Measurements from ENCODE around the gene QSER1.
"Not testable (repeated sequence)": the region's sequence is repeated elsewhere in the genome, so short reads cannot be mapped to it uniquely, and the experiment has no call there.

QSER1 gene

DNA sequence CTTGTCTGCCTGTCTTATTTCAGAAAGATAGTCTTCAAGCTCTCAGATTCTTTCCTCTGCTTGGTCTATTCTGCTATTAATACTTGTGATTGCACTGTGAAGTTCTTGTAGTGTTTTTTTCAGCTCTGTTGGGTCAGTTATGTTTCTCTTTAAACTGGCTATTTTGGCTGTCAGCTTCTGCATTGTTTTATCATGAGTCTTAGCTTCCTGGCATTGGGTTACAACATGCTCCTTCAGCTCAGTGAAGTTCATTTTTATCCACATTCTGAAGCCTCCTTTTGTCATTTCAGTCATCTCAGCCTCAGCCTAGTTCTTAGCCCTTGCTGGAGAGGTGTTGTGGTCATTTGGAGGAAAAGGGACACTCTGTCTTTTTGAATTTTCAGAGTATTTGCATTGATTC lies 107.6 kb downstream of the QSER1 start:
- DNase-seq (ENCODE audit: low read depth in 2 of 2): no peak

DNA sequence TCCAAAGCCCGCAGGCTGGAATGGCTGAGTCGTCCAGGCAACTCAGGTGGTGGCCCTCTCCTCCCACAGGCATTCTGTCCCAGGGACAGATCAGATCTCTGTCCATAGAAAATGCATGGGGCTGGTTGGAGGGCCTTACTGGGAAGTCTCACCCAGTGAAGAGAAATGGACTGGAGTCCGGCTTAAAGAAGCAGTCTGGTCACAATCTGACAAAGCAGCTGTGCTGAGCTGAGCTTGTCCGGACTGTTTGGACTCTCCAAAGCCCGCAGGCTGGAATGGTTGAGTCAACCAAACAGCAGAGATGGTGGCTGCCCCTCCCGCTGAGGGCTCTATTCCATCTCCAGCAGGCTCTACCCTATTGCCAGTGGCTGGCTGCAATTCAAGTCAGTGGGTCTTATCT lies 108.7 kb downstream of the QSER1 start:
- no peak for DNase-seq (ENCODE audit: low read depth in 2 of 2)

DNA sequence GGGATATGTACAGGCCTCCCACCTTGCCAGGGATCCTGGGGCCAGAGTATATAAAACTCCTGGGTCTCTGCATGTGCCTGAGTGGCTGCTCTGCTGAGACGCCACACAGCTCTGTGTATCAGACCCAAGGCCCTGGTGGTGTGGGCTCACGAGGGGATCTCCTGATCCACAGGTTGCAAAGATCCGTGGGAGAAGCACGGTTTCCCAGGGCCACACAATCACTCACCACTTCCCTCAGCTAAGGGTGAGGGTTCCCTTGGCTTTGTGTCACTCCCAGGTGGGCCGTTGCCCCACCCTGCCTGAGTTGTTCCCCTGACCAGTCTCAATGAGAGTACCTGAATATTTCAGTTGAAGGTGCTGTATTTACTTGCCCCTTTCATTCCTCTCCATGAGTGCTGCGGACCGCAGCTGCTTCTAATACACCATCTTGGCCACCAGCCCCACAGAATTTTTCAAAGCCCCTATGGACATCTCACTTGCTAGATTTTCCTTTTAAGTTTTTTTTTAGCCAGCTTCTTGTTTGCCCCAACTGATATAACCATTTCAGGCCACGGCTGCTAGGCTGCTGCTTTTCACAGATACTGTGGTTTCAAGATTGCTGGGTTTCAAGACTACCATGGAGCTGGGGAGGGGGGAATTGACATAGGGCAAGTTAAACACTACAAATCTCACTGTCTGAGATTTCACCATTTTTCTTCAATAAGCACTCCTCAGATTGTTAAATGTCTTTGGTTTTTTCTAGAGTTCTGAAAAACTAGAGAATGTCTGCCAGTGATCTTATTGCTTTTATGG lies 109.3 kb downstream of the QSER1 start:
- no peak for DNase-seq (ENCODE audit: low read depth in 2 of 2)

DNA sequence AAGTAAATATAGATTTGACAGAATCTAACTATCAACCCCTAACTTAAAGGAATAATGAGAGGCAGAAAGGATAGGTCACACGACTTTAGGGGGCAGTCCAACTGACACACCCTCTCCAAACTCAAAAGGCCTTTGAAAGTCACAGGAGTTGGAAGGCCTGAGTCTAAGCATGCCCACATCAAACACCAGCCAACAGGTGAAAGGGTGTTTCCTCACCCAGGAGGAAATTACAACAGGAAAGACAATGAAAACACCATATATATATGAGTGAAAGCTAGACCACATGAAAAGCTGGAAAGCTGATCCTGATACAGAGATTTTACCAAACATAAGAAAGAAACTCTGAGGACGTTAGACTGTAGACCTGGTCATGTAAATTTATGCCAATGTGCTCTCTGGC lies 112.6 kb downstream of the QSER1 start:
- no peak for DNase-seq (ENCODE audit: low read depth in 2 of 2)

DNA sequence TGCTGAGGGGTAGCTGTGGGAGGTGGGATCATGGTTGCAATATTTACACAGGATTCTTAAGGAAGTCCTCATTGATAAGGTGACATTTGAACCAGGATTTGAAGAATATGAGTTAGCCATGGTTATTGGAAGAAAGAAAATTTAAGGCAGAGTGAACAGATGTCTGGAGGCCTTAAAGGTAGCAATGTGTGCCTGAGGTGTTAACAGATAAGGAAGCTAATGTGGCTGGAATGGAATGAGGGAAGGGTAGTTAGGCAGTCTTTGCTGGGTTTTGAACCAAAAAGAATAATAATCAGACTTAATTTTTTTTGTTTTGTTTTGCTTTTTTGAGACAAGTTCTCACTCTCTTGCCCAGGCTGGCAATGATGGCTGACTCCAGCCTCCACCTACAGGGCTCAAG lies 113.4 kb downstream of the QSER1 start:
- DNase-seq (ENCODE audit: low read depth in 2 of 2): no peak

DNA sequence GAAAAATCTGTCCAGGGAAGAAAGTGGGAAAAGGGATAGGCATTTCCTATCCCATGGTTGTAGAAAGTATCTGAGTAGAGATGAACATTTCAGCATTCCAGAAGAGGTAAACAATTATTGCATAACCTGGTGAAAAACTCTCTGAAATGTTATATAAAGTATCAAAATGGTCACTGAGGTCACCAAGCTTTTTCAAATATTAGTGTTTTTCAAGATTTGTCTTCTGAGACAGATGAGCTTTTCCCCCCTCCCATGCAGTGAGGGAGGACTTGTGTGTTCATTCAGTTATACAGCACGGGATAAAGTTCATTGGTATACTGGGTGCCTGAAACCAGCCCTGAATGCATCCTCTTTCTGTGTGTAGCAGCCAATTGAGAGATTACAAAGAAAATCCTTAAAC lies 121.1 kb downstream of the QSER1 start:
- no peak for DNase-seq (ENCODE audit: low read depth in 2 of 2)

DNA sequence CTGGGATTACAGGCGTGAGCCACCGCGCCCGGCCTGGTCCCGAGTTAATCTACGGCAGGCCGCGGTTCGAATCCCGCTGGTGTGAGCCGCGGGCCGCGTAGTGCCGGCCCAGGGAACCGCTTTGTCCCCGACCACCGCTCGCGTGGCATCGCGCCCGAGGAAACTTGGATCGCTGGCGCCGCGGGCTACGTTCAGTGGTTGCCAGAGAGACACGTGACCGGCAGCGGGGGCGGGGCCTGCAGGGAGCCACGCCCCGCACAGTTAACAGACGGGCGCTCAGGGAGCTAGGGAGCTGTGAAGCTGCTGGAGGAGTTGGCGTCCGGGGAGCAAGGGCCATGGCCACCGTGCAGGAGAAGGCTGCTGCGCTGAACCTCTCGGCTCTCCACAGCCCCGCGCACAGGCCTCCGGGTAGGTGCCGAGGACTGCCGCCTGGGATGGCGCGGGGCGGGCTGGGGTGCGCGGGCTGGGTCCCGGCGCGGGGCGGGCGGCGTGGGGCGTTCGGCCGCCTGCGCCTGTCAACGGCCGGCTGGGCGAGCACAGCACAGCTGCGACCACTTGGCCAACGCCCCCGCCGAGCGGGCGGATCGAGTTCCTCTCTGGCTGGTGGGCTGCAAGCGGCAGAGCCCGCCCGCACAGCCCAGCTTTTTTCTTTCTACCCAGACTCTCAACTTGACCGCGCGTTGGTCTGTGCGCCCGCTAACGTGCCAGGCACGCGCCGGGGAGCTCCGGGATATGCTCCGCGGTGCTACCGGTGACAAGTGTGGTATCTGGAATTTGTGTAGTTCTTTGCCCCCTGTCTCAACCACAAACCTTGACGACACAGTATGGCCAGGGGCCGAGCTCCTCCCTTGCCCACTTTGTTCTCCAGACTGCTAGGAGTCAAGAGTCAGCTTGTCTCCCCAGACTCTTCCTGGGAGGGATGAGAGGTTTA lies 123.3 kb downstream of the QSER1 start, which contains the start of gene DEPDC7:
DEPDC7 (plus strand) TSS at position 258 of the 931 bp plus-strand sequence; CDS start at position 336, 78 bp downstream.
- peak; percentile 44 to 70 for DNase-seq (ENCODE audit: low read depth in 2 of 2)

DNA sequence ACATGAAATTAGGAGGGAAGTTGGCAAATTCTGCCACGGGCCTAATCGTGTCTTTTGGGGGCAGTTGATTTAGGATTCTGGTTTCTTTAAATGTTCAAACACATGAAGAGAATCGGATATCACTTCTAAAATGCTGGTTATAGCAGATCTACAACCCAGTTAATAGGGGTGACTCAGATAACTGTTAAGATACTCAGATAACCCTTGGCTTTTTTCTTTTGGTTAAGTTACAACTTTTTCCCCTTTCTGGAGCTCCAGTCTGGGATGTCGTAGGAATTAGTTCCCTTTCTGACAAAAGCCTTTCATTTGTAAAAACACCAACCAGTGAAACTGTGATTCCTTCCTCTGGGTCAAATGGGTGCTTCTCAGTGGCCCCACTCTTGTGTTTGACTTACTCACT lies 124.0 kb downstream of the QSER1 start:
- DNase-seq (ENCODE audit: low read depth in 2 of 2): no peak

DNA sequence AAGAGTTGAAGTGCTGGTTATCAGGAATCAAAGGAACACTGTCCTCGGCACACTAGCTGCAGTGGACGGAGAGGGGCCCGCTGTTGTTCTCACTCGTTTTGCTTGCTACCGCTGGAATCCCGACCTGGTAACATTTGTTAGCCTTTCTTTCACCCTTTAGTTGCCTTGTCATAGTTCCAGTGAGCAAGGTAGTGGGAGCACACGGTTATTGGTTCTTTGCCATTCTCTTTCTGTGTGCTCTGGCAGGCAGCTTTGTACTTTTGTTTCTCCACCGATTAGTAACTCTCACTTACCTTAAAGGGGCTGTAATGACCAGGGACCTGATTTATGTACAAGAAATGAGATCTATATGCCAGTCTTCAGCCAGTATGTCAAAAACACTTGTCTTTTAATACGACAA lies 124.9 kb downstream of the QSER1 start:
- no peak for DNase-seq (ENCODE audit: low read depth in 2 of 2)

DNA sequence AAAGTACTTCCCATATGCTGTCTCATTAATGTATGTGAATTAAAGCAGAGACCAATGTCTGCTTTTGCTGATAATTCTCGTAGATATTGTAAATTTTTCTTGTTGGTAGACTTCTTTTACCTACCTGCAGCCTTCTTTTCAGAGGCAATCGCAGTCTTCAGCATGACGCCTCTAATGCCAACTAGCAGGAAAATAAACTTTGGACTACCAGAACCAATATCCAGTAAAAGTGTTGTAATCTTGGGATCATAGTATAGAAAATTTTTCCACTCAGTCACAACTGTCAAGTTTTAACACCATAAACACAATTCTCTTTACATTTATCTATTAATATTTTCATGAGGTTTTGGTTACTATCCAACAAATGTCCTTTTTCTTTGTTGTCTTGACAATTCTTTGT lies 125.4 kb downstream of the QSER1 start:
- DNase-seq (ENCODE audit: low read depth in 2 of 2): no peak

DNA sequence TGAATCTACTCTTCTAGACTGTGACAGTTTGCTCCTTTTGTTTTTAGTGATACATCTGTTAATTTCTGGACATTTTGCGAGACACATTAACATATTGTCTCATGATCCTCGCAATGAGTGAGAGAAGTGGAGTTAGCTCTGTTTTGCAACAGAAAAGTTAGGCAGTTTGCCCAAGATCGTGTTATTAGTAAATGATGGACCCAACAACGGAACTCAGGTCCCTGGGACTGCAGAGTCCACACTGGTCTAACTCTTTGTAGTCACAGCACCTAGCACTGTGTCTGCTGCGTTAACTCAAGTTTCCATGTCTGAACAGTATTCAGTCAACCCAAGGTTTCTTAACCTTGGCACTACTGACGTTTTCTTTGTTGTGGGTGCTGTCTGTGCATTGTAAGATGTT lies 126.2 kb downstream of the QSER1 start:
- DNase-seq (ENCODE audit: low read depth in 2 of 2): no peak

DNA sequence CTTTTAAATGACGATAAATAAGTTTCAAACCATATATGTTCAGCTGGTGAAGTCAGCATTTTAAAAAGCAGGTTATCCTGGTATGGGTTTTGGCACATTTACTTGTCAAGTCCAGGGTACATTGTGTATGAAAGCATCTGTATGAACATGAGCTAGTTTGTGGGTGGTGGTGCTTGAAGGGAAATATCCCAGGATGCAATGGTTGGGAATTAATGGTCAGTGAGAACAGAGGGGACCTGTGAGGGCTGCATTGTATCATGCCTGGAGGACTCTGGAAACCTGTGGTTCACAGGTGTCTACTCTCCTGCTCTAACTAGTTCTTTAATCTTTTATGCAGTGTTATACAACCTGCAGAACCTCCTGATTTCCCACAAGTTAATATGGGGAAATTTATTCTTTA lies 128.9 kb downstream of the QSER1 start:
- DNase-seq (ENCODE audit: low read depth in 2 of 2): no peak

DNA sequence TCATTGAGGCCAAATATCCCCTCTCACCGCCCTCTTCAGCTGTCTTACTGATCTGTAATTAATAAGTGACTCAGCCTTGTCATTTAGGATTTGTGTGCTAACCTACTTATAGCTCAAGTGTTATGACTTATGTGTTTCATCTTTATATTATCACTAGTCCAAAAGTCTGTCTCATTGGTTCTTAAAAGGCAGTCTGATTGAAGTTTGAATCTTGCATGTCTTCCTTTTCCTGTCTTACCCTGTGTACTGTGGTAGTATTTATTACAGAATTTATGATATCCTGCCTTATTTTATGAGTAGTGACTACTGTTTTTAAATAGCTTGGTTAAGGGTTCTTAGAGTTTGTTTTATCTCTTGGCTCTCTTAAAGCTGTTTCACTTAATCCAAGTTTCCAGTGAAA lies 129.3 kb downstream of the QSER1 start:
- no peak for DNase-seq (ENCODE audit: low read depth in 2 of 2)

DNA sequence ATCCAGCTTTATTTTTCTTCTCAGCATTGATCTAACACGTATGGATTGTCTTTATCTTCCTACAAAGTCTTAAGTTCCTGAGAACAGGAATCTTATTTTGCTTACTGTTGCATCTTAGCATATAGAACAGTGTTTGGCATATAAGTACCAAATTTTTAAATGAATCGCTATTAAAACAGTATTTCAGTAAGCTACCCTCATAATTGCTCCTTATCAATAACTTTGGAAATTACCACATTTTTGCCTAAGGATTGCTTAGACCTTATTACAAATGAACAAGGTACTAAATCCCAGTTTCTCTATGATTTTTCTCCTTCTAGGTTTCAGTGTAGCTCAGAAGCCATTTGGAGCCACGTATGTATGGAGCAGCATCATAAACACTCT lies 132.7 kb downstream of the QSER1 start:
- DNase-seq (ENCODE audit: low read depth in 2 of 2): no peak

DNA sequence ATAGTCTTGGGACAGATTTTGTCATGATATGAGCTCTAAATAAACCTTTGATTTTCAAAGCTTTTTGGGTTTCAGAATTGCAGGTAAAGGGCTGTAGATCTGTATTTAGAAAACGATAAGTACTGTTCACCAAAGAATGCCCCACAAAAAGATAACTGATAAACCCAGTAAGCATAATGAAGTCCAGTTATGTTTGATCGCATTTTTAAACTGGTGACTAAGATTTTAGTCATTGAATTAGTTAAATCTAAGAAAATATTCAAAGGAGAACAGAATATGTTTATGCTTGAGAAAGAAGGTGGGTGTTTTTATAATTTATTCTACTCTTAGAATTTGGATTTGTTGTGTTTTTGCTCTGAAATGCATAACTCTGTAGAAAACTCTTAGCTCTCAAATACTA lies 134.6 kb downstream of the QSER1 start:
- DNase-seq (ENCODE audit: low read depth in 2 of 2): no peak

DNA sequence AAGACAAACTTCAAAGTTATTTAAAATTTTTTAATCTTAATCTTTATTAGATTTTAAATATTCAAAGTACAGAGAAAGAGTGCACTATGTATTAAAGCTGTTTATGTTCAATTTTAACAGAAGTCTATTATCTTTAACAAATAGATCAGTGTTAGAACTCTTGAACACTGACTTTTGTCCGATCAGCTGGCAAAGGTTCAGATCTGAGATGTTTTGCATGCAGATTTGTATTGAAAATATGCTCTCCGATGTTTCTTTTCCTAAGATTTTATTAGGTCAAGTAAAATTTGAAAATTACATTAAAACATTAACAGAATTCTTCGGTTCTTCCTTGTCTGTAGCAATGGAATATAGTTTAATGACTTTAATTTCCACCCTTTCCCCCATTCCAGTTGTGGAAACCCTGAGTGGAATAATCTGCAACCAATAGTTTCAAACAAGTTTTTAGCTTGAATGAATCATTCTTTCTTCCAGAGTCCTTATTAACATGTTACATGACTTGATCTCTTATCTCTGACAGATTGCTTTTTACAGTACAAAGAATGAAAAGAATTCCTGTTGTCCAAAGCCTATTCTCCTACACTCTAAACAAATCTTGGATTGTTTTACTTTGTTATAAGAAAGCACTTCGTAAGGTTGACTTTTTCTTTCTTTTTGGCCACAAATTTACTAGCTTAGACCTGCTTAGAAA lies 135.4 kb downstream of the QSER1 start:
- no peak for DNase-seq (ENCODE audit: low read depth in 2 of 2)

DNA sequence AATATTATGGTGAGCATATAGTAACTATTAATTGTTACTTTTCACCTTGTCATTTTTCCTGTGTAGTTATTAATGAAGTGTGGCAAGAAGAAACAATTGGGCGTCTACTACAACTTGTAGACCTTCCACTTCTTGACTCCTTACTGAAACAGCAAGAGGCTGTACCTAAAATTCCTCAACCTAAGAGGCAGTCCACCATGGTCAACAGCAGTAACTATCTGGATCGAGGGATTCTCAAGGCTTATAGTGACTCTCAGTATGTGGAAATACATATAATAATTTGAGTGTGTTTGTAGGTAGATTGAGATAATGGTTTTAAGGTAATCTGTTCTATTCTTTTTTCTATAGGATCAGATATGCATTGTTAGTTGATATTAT lies 135.9 kb downstream of the QSER1 start:
- no peak for DNase-seq (ENCODE audit: low read depth in 2 of 2)

DNA sequence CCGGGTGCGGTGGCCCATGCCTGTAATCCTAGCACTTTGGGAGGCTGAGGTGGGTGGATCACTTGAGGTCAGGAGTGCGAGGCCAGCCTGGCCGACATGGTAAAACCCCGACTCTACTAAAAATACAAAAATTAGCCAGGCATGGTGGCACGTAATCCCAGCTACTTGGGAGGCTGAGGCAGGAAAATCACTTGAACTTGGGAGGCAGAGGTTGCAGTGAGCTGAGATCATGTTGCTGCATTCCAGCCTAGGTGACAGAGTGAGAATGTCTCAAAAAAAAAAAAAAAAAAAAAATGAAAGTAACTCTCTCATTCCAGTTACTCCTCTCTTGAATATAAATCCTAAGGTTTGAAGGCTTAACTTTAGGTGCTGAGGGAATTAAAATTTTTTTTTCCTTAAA lies 136.6 kb downstream of the QSER1 start:
- DNase-seq (ENCODE audit: low read depth in 2 of 2): not testable (repeated sequence)
